Endometrial microvascular endothelial cells (primary cell): Measurements from ENCODE around the gene BMP7. TPM values are rescaled to one million over a fixed set of nuclear protein-coding genes. Genes with fewer than 3 reads are reported as not detected.

ENCODE experiments used
- in situ Hi-C: cut with HindIII; loops from 2 replicates; pipeline ENCODE4 v1.10.0; 2017; ENCODE audit warnings: low sequenced_read_pairs, low pct_unique_long_range_greater_than_20kb; ENCODE audit errors: inconsistent ontology term
- total RNA-seq: library from RNA; depleted of rRNA; stranded (reverse); fragments of >200 nt; gene quantifications from one replicate; pipeline ENCODE4 v1.2.3, GENCODE V29; 2015; ENCODE audit errors: inconsistent ontology term

The BMP7 gene
- total RNA-seq, 1 donor from 2014 or later: not detected

DNA sequence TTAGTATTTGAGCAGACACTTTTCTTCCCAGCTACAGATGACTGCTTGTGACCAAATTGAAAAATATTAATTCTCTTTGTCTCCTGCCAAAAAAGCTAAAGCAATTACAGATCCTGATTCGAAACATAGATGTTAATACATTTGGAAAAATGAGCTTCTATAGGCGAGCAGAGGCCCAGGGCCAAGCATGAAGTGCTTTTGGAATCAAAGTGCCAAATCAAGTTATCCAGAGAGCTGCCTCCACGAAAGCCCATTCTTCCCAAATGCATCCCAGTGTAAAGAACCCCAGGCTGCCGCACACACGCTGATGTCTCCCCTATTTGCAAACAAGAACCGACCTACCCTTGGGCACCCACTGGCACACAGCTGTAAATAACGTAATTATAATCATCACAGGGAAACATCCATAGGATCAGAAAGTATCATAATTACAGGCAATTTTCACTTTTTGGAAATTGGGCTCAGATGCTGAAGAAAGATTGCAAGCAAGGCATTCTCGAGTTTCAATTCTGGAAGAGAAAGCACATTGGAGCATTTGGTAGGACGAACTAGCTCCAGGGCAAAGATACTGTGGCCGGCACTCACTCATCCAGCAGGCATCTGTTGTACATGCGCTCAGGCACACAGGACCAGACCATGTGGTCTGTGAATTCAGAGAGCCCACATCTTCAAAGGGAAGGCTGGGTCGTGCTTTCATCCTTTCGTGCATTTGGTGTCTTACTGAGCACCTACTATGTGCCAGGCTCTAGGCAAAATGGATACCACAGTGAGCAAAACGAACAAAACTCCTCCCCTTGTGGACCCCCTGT lies 45.9 kb downstream of the BMP7 start:
- in situ Hi-C loops: no loop called here

DNA sequence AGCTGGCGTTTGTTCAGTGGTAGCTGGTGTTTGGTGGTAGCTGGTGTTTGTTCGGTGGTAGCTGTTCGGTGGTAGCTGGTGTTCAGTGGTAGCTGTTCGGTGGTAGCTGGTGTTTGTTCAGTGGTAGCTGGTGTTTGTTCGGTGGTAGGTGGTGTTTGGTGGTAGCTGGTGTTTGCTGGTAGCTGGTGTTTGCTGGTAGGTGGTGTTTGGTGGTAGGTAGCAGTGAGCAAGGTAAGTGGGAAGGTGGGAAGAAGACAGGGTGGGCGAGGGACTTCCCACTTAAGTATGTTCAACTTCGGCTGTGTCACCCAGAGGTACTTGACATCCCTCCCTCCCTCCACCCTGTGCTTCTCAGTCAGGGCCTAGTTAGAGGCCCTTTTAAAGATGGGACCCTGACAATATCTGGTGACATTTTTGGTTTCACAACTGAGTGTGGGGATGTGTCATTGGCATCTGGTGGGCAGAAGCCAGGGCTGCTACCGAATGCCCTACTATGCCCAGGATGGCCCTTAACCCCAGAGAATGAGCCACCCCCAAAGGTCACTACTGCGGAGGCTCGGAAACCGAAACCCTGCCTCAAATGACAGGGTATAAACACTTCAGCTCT lies 47.3 kb downstream of the BMP7 start:
- in situ Hi-C loops: no loop called here

DNA sequence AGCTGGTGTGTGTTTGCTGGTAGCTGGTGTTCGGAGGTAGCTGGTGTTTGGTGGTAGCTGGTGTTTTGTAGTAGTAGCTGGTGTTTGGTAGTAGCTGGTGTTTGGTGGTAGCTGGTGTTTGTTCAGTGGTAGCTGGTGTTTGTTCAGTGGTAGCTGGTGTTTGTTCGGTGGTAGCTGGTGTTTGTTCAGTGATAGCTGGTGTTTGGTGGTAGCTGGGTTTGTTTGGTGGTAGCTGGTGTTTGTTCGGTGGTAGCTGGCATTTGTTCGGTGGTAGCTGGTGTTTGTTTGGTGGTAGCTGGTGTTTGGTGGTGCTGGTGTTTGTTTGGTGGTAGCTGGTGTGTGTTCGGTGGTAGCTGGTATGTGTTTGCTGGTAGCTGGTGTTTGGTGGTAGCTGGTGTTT lies 48.0 kb downstream of the BMP7 start:
- in situ Hi-C loops: no loop called here

DNA sequence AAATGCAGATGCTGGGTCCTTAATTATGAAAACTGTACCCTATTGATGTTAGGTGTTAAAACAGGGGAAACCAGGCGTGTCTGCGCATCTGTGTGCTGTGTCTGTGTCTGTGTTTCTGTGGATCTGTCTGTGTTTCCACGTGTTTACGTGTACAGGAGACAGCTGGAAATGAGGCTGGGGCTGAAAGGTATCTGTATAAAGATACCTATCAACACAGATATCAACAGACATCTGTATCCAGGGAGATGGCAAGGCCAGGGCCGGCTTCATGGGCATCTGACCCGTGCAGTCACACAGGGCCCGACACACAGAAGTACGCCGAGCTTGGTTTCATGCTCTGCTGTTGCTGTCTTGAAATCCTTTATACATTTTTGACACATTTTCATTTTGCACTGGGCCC lies 48.6 kb downstream of the BMP7 start:
- in situ Hi-C loops: no loop called here

GRCh38 chr20:57216669-57217068 lies 49.8 kb downstream of the BMP7 start:
- in situ Hi-C loops: no loop called here

DNA sequence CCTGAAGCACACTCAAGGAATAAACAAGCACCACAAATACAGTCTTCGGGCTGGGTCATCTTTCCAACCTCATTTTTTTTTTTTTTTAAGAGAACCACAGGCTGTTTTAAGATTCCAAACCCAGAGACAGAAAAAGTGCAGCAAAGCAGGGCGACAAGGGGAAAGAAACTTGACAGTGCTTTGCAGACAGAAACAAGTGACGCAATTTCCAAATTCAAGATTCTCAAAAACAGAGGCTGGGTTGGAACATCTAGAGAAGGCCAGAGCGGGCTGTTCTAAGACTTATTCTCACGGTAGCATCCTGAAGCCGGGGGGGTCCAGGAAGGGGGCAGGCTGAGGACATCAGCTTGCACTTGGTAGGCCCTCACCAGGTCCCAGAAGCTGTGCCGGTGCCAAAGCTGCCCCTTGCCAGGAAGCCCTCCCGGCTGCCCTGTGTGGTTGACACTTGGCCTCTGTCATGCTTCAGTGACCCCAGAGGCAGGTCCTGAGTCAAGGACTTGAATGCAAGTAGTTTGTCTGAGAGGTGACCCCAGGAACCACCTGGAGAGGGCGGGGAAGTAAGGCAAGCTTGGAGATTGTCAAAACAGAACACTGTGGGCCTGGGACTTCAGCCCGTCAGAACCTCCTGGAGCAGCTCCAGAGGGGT lies 50.5 kb downstream of the BMP7 start:
- in situ Hi-C loops: no loop called here

DNA sequence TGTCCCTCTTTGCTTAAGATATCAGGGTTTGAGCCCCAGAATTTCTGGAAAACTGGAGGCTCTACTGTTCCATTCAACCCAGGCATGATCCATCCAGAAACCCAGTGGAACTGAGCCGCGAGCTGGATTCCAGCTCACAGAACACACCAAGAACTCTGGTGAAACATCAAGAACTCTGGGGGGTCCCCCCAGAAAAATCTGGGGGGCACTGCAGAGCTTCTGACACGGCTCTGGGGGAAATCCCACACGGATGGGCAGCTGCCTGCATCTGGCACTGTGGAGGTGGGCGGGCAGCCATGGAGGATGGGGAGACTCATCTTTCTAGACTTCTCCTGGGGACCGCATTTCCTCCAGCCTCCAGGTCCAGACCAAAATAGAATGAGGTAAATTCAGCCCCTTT lies 51.0 kb downstream of the BMP7 start:
- in situ Hi-C loops: no loop called here

- in situ Hi-C loops: no loop called here
These were observed 51.5 kb downstream of the BMP7 start for GRCh38 chr20:57214948-57215347.

DNA sequence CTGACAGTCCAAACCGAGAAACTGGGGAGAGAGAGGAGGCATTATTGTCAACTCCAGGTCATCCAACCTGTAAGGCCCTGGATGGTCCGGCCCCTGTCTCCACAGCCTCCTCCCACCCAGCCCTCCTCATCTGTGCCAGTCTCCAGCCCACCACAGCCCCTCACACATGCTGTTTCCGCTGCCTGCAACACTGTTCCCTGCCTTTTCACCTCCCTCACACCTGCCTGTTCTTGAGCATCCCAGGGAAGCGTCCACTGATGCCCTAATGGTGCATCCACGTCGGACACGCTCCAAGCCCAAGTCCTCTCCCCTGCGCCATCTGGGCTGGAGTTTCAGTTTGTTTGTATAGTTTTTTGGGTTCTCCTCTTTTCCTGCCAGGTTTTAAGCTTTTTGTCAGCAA lies 52.0 kb downstream of the BMP7 start:
- in situ Hi-C loops: no loop called here

GRCh38 chr20:57213924-57214323 lies 52.5 kb downstream of the BMP7 start:
- in situ Hi-C loops: no loop called here

- in situ Hi-C loops: no loop called here
These were observed 53.1 kb downstream of the BMP7 start for GRCh38 chr20:57213291-57213690.

DNA sequence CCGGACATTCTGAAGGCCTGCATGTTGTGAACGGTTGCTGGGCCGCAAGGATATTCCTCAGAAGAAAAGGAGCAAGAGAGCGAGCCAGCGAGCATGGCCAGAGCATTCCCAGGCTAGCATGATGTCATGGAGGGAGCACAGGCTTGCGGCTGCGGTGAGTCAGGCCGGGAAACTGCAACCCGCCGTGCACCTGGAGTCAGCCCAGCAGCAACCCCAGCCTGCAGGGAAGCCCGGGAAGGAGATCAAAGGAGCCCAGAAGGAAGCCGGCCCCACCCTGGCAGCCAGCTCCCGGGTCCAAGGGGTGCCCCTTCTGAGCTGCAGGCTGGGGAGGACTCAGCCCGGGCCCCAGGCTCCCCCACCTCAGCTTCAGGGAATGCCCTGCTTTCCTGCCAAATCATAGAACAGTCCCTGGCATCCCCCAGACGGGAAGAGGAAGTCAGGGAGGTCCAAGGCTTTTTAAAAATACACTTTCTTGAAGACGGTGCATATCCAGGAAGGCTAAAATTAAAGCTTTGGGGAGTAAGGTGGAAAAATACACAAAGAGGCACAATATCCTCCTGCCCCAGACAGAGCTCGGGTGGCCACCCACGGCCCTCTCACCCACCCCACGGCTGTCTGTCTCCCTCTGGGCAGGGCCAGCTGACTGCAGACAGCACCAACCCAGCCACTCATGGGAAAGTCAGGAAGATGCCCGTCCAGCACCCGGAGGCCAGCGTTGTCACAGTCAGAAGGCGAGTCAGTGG lies 53.7 kb downstream of the BMP7 start:
- in situ Hi-C loops: no loop called here

GRCh38 chr20:57211908-57212533 lies 54.4 kb downstream of the BMP7 start:
- in situ Hi-C loops: no loop called here

- in situ Hi-C loops: no loop called here
These were observed 55.0 kb downstream of the BMP7 start for GRCh38 chr20:57211406-57211805.

DNA sequence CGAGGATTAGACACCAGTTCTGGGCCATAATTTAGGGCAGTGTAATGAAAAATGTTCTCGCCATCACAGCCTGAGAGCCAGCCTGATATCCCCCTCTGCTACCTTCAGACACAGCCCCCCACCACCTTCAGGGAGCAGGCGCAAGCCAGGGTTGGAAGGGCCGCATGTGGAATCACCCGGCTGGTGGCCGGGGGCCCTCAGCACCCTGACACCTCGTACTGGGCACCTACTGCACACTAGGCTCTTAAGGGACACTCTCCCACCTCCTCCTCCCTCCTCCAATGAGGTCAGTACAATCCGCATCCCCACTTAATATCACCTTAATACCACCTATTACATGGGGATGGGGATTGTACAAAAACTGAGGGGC lies 55.5 kb downstream of the BMP7 start:
- in situ Hi-C loops: no loop called here

- in situ Hi-C loops: no loop called here
These were observed 56.2 kb downstream of the BMP7 start for GRCh38 chr20:57210054-57210910.

DNA sequence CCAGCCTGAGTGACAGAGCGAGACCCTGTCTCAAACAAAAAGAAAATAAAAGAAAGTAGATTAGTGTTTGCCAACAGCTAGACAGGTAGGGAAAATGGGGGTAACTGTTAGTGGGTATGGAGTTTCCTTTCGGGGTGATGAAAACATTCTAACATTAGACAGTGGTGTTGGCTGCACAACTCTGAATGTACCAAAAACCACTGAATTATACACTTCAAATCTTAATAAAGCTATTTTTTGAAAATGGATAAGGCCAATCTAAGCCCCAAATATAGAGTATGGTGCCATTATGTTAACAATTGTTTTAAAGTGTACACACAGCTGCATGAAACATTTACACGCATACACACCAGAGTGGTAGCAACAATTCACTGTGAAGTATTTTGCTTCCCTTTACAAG lies 57.0 kb downstream of the BMP7 start:
- in situ Hi-C loops: no loop called here

GRCh38 chr20:57208198-57208597 lies 58.2 kb downstream of the BMP7 start:
- in situ Hi-C loops: no loop called here
